HepG2 (cell line): ENCODE results near the gene EVL. TPM values are rescaled to one million over a fixed set of nuclear protein-coding genes. Genes with fewer than 3 reads are reported as not detected.

Experiments used
- ATAC-seq: fragments of 200-7000 bp; cut with Tn5 transposase; 3 replicates; pipeline ENCODE4 v1.9.1; 2020; ENCODE audit warnings: mild to moderate bottlenecking, moderate library complexity
- BruUV-seq: library from RNA; stranded (reverse); fragments of 400-500 nt; replicated peaks from 2 replicates; lab custom pipeline; 2021; lab: Mats Ljungman, UMichigan
- CTCF ChIA-PET: fragments of 300-600 bp; formaldehyde crosslinking; extraction: SDS; loops from one replicate; lab custom pipeline; 2021; ENCODE audit warnings: low total read pairs, inconsistent platforms, low intra/inter-chr PET ratio; lab: Yijun Ruan, JAX
- POLR2A ChIA-PET: fragments of 350-600 bp; sonication (Branson Sonifier 250); formaldehyde crosslinking; loops from one replicate; lab custom pipeline; 2020; ENCODE audit warnings: antibody characterized with exemption, inconsistent platforms; lab: Yijun Ruan, JAX
- DNase-seq: peaks from one replicate; pipeline ENCODE4 v3.0.0-alpha.2; 2015; ENCODE audit warnings: low spot score
- FAIRE-seq: peaks from 3 replicates; lab custom pipeline; 2011; peaks lifted over from hg19 to GRCh38; lab: Jason Lieb, UNC
- H2AFZ ChIP-seq: one replicate; pipeline ENCODE4 v1.6.1; 2011; ENCODE audit warnings: low read length, inconsistent platforms
- H3K27ac ChIP-seq: fragments of 300-600 bp; 3 replicates; pipeline ENCODE4 v1.8.0; 2011; ENCODE audit warnings: mixed run types, mild to moderate bottlenecking, mixed read lengths, low read length, inconsistent platforms; ENCODE audit not compliant: insufficient read depth; ENCODE audit errors: extremely low read length
- H3K27me3 ChIP-seq, 2 experiments: fragments of 200-600 bp in 1 of 2; 2 replicates in 1 of 2; 3 replicates in 1 of 2; pipeline versions ENCODE4 v1.6.0 to v1.8.0; 2011; ENCODE audit warnings: low read length in 2 of 2, mild to moderate bottlenecking in 2 of 2, moderate library complexity in 2 of 2, inconsistent platforms in 1 of 2; ENCODE audit not compliant: insufficient read depth in 2 of 2, control insufficient read depth in 1 of 2
- H3K36me3 ChIP-seq, 2 experiments: fragments of 200-600 bp in 1 of 2; replicated peaks in 1 of 2; 2 replicates in 1 of 2; 3 replicates in 1 of 2; pipeline versions ENCODE4 v1.5.1 to v1.8.0; 2011; ENCODE audit warnings: low read length in 2 of 2, inconsistent platforms in 1 of 2; ENCODE audit not compliant: insufficient read depth in 2 of 2, control insufficient read depth in 1 of 2
- H3K4me1 ChIP-seq: 2 replicates; pipeline ENCODE4 v1.5.1; 2012; ENCODE audit warnings: low read length, inconsistent platforms; ENCODE audit not compliant: insufficient read depth
- H3K4me2 ChIP-seq: 2 replicates; pipeline ENCODE4 v1.6.0; 2011; ENCODE audit warnings: low read depth, low read length, inconsistent platforms
- H3K4me3 ChIP-seq, 3 experiments: fragments of 200-600 bp in 1 of 3; sonication (generic), shearing (Covaris generic) in 1 of 3; replicated peaks in 1 of 3; 2 replicates each; pipeline ENCODE4 v1.5.1; 2011 to 2016; ENCODE audit warnings: low read length in 3 of 3, inconsistent platforms in 2 of 3, low read depth in 2 of 3, mild to moderate bottlenecking in 2 of 3, control low read depth in 1 of 3, mixed read lengths in 1 of 3; ENCODE audit not compliant: insufficient read depth in 1 of 3
- H3K79me2 ChIP-seq: one replicate; pipeline ENCODE4 v1.6.1; 2011; ENCODE audit warnings: low read length, inconsistent platforms; ENCODE audit not compliant: insufficient read depth
- H3K9ac ChIP-seq: 2 replicates; pipeline ENCODE4 v1.6.0; 2011; ENCODE audit warnings: mild to moderate bottlenecking, low read depth, low read length, inconsistent platforms; ENCODE audit not compliant: insufficient read depth
- H3K9me3 ChIP-seq: 2 replicates; pipeline ENCODE4 v1.5.1; 2012; ENCODE audit warnings: mild to moderate bottlenecking, low read length
- H4K20me1 ChIP-seq: 2 replicates; pipeline ENCODE4 v1.6.0; 2011; ENCODE audit warnings: inconsistent platforms, mild to moderate bottlenecking, low read length, moderate library complexity; ENCODE audit not compliant: insufficient read depth
- FIP1L1 ChIP-seq: fragments of 200-400 bp; formaldehyde crosslinking; IDR thresholded peaks from 2 replicates; pipeline ENCODE4 v1.6.1; 2018; ENCODE audit warnings: low read depth, mild to moderate bottlenecking, low read length, moderate library complexity, borderline replicate concordance; ENCODE audit not compliant: insufficient read depth
- FOXK1 ChIP-seq: sonication (generic); formaldehyde crosslinking; IDR thresholded peaks from 2 replicates; pipeline ENCODE4 v1.4.0; 2020; ENCODE audit warnings: low read depth, missing genetic modification reagents, borderline replicate concordance
- MTF1 ChIP-seq: sonication (generic); formaldehyde crosslinking; IDR thresholded peaks from 2 replicates; pipeline ENCODE4 v1.5.0; 2020; ENCODE audit warnings: missing genetic modification reagents
- RARG ChIP-seq: sonication (generic); formaldehyde crosslinking; IDR thresholded peaks from 2 replicates; pipeline ENCODE4 v1.4.0; 2020; ENCODE audit warnings: low read depth, mild to moderate bottlenecking, missing genetic modification reagents
- THAP9 ChIP-seq: sonication (generic); formaldehyde crosslinking; IDR thresholded peaks from 2 replicates; pipeline ENCODE4; 2020; ENCODE audit warnings: missing genetic modification reagents, mild to moderate bottlenecking, borderline replicate concordance
- ZBTB43 ChIP-seq: sonication (generic); formaldehyde crosslinking; conservative IDR thresholded peaks from 2 replicates; pipeline ENCODE4 v1.4.0; 2020; ENCODE audit warnings: missing genetic modification reagents
- ZMYM3 ChIP-seq: sonication (generic); formaldehyde crosslinking; IDR thresholded peaks from 2 replicates; pipeline ENCODE4 v1.5.1; 2020; ENCODE audit warnings: mild to moderate bottlenecking, missing genetic modification reagents
- ZNF17 ChIP-seq: sonication (generic); formaldehyde crosslinking; IDR thresholded peaks from 2 replicates; pipeline ENCODE4 v1.5.0; 2020; ENCODE audit warnings: mild to moderate bottlenecking, missing genetic modification reagents
- ZNF563 ChIP-seq: sonication (generic); formaldehyde crosslinking; IDR thresholded peaks from 2 replicates; pipeline ENCODE4 v1.8.0; 2022; ENCODE audit warnings: mild to moderate bottlenecking, moderate library complexity, missing genetic modification reagents
- ZNF570 ChIP-seq: sonication (generic); formaldehyde crosslinking; IDR thresholded peaks from 2 replicates; pipeline ENCODE4 v1.4.0; 2020; ENCODE audit warnings: mild to moderate bottlenecking, missing genetic modification reagents, borderline replicate concordance
- ZNF674 ChIP-seq: sonication (generic); formaldehyde crosslinking; IDR thresholded peaks from 2 replicates; pipeline ENCODE4 v1.5.0; 2020; ENCODE audit warnings: low read depth, mild to moderate bottlenecking, missing genetic modification reagents
- WGBS: methylation state at CpG from one replicate; pipeline ENCODE4 v1.1.6; 2017; ENCODE audit warnings: low lambda C conversion rate; 5-methylcytosine and 5-hydroxymethylcytosine counted together
- in situ Hi-C: cut with HindIII; loops from 2 replicates; pipeline ENCODE4 v1.10.0; 2017; ENCODE audit warnings: low pct_unique_long_range_greater_than_20kb; ENCODE audit not compliant: extremely low pct_ligation_motif_present
- intact Hi-C: fragments of 100-400 bp; cut with micrococcal nuclease; formaldehyde crosslinking; loops from one replicate; pipeline ENCODE4 v1.10.0; 2022; ENCODE audit not compliant: unreplicated experiment
- polyA plus RNA-seq, 8 experiments: library from polyadenylated mRNA; depleted of rRNA in 3 of 8; stranded (reverse) in 7 of 8; unstranded in 1 of 8; fragments of >200 nt; fragmentation: Illumina TruSeq in 4 of 8; extraction: Trizol in 4 of 8; gene quantifications; 2 replicates each; pipeline versions ENCODE4 v1.2.1 to v1.2.3, GENCODE V29; 2011 to 2016; ENCODE audit warnings: low read depth in 4 of 8, missing spikeins in 1 of 8, mixed read lengths in 1 of 8; ENCODE audit not compliant: insufficient read depth in 1 of 8
- total RNA-seq, 5 experiments: library from RNA; depleted of rRNA; stranded (reverse); fragments of >200 nt; fragmentation: Illumina TruSeq; extraction: Trizol; gene quantifications; 2 replicates each; pipeline ENCODE4 v1.2.3, GENCODE V29; 2016; ENCODE audit warnings: low read depth in 1 of 5
- TF ChIP-seq, protein P1 (sequence below): sonication (generic); formaldehyde crosslinking; IDR thresholded peaks from 2 replicates; pipeline ENCODE4 v1.5.1; 2020; ENCODE audit warnings: mild to moderate bottlenecking, missing genetic modification reagents, moderate library complexity

Gene EVL
- total and polyA plus RNA-seq, 2 of the 13 experiments (the other 11 are each of a cell fraction or from before 2014, with no cell fraction given), result 15.1 to 31.2 TPM

GRCh38 chr14:100027771-100028490, 37.3 kb upstream of the EVL start:
- no peaks in the 10 kb centered on the region for H4K20me1 ChIP-seq
- H3K4me2 ChIP-seq, result no peak overlapping the region
- H3K9me3 ChIP-seq, result no peaks in the 10 kb centered on the region
- FAIRE-seq (no peak), ATAC-seq (no peak), DNase-seq (no peak)
- no peaks in the 10 kb centered on the region for H3K27me3 ChIP-seq
- peaks cover 4% of the 10 kb centered on the region for H3K79me2 ChIP-seq
- TF ChIP-seq FOXK1 (CRISPR knock-in tag) (no peak), ZNF17 (CRISPR knock-in tag) (no peak), ZBTB43 (CRISPR knock-in tag) (no peak), RARG (CRISPR knock-in tag) (no peak), FIP1L1 (no peak), ZMYM3 (CRISPR knock-in tag) (no peak), ZNF563 (CRISPR knock-in tag) (no peak), THAP9 (CRISPR knock-in tag) (no peak), ZNF674 (CRISPR knock-in tag) (no peak), MTF1 (CRISPR knock-in tag) (no peak), ZNF570 (no peak)
- TF ChIP-seq, protein P1, sequence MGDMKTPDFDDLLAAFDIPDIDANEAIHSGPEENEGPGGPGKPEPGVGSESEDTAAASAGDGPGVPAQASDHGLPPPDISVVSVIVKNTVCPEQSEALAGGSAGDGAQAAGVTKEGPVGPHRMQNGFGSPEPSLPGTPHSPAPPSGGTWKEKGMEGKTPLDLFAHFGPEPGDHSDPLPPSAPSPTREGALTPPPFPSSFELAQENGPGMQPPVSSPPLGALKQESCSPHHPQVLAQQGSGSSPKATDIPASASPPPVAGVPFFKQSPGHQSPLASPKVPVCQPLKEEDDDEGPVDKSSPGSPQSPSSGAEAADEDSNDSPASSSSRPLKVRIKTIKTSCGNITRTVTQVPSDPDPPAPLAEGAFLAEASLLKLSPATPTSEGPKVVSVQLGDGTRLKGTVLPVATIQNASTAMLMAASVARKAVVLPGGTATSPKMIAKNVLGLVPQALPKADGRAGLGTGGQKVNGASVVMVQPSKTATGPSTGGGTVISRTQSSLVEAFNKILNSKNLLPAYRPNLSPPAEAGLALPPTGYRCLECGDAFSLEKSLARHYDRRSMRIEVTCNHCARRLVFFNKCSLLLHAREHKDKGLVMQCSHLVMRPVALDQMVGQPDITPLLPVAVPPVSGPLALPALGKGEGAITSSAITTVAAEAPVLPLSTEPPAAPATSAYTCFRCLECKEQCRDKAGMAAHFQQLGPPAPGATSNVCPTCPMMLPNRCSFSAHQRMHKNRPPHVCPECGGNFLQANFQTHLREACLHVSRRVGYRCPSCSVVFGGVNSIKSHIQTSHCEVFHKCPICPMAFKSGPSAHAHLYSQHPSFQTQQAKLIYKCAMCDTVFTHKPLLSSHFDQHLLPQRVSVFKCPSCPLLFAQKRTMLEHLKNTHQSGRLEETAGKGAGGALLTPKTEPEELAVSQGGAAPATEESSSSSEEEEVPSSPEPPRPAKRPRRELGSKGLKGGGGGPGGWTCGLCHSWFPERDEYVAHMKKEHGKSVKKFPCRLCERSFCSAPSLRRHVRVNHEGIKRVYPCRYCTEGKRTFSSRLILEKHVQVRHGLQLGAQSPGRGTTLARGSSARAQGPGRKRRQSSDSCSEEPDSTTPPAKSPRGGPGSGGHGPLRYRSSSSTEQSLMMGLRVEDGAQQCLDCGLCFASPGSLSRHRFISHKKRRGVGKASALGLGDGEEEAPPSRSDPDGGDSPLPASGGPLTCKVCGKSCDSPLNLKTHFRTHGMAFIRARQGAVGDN (CRISPR knock-in tag), result no peak
- H3K27ac ChIP-seq, result no peak overlapping the region
- no peaks in the 10 kb centered on the region for H3K36me3 ChIP-seq
- ChIA-PET POLR2A (no interaction called here), CTCF (no interaction called here)
- WGBS, result 100% methylated on average over 3 of the region's 4 CpGs
- no peak overlapping the region for H2AFZ ChIP-seq
- H3K9ac ChIP-seq, result no peak overlapping the region
- H3K4me1 ChIP-seq, result peaks cover 28% of the 10 kb centered on the region
- no TSS peak for BruUV-seq
- in situ Hi-C loops, result no loop called here
- H3K4me3 ChIP-seq, result no peak overlapping the region
- intact Hi-C loops, result no loop called here
